Measurements from ENCODE around the gene MTA1.

GRCh38 chr14:105453847-105454246 is 34.2 kb downstream of the MTA1 start:
- TF ChIP-seq EZH2 (IDR thresholded peaks at IDR 0.05; ENCODE audit: borderline replicate concordance, control insufficient read depth, low read depth, low read length) (no peak), SMC3 (IDR thresholded peaks at IDR 0.05; ENCODE audit: borderline replicate concordance, low read length) (no peak), CTCF (IDR thresholded peaks at IDR 0.05 in 2 of 3, conservative IDR thresholded peaks at IDR 0.05 in 1 of 3; ENCODE audit: control insufficient read depth in 2 of 3, extremely low read depth in 1 of 3, insufficient read depth in 1 of 3, low read depth in 3 of 3, low read length in 3 of 3) (no peak), POLR2A (IDR thresholded peaks at IDR 0.05; ENCODE audit: low read depth, low read length) (no peak), YY1 (IDR thresholded peaks at IDR 0.05; ENCODE audit: low read depth, low read length) (no peak), ZBED1 (IDR thresholded peaks at IDR 0.05; ENCODE audit: borderline replicate concordance) (no peak), NRF1 (conservative IDR thresholded peaks at IDR 0.05; ENCODE audit: low read depth, low read length) (no peak), TAF1 (IDR thresholded peaks at IDR 0.05; ENCODE audit: borderline replicate concordance, low read depth, low read length) (no peak), TCF12 (IDR thresholded peaks at IDR 0.05; ENCODE audit: low read depth, low read length) (no peak), BRCA1 (IDR thresholded peaks at IDR 0.05; ENCODE audit: low read depth, low read length) (no peak)
